Smooth muscle cell (in vitro differentiated cells): ENCODE measurements around the gene BDKRB2. TPM values are rescaled to one million over a fixed set of nuclear protein-coding genes. Genes with fewer than 3 reads are reported as not detected.
A peak's percentile ranks its signal among the peaks of the same experiment; 100 is the strongest.

Source experiments
- DNase-seq: peaks from one replicate; lab custom pipeline; 2025; ENCODE audit not compliant: unreplicated experiment; lab: John Stamatoyannopoulos, UW
- H2AFZ ChIP-seq: fragments of 200-600 bp; sonication (generic); 2 replicates; pipeline ENCODE4 v1.6.0; 2016; ENCODE audit warnings: antibody characterized with exemption, low read depth, mild to moderate bottlenecking
- H3F3A ChIP-seq: fragments of 200-600 bp; sonication (generic); 2 replicates; pipeline ENCODE4 v1.6.0; 2017; ENCODE audit warnings: antibody characterized with exemption, low read depth
- H3K27ac ChIP-seq: fragments of 200-600 bp; sonication (generic); 2 replicates; pipeline ENCODE4 v1.5.1; 2016; ENCODE audit warnings: low read depth, mild to moderate bottlenecking
- H3K27me3 ChIP-seq: fragments of 200-600 bp; sonication (generic); 2 replicates; pipeline ENCODE4 v1.6.1; 2016; ENCODE audit warnings: low read depth, mild to moderate bottlenecking
- H3K36me3 ChIP-seq: fragments of 200-600 bp; sonication (generic); 2 replicates; pipeline ENCODE4 v1.5.1; 2016; ENCODE audit warnings: low read depth
- H3K4me1 ChIP-seq: fragments of 200-600 bp; sonication (generic); 2 replicates; pipeline ENCODE4 v1.5.1; 2016; ENCODE audit warnings: low read depth
- H3K4me2 ChIP-seq: fragments of 200-600 bp; sonication (generic); 2 replicates; pipeline ENCODE4 v1.6.0; 2016; ENCODE audit warnings: mild to moderate bottlenecking
- H3K4me3 ChIP-seq: fragments of 200-600 bp; sonication (generic); 2 replicates; pipeline ENCODE4 v1.5.1; 2016; ENCODE audit warnings: mild to moderate bottlenecking
- H3K79me2 ChIP-seq: fragments of 200-600 bp; sonication (generic); 2 replicates; pipeline ENCODE4 v1.6.0; 2016; ENCODE audit warnings: low read depth, mild to moderate bottlenecking
- H3K9ac ChIP-seq: fragments of 200-600 bp; sonication (generic); 2 replicates; pipeline ENCODE4 v1.6.0; 2016; ENCODE audit warnings: low read depth
- H3K9me3 ChIP-seq: fragments of 200-600 bp; sonication (generic); replicated peaks from 2 replicates; pipeline ENCODE4 v1.5.1; 2016; ENCODE audit warnings: low read depth
- H4K20me1 ChIP-seq: fragments of 200-600 bp; sonication (generic); 2 replicates; pipeline ENCODE4 v1.6.0; 2016; ENCODE audit warnings: low read depth
- CTCF ChIP-seq: fragments of 200-600 bp; sonication (generic); IDR thresholded peaks from 2 replicates; pipeline ENCODE4 v1.5.1; 2017; ENCODE audit warnings: borderline replicate concordance, mild to moderate bottlenecking, antibody characterized with exemption; ENCODE audit not compliant: insufficient read depth, poor library complexity, severe bottlenecking
- WGBS: methylation state at CpG from one replicate; pipeline ENCODE4 v1.1.7; 2016; ENCODE audit warnings: low lambda C conversion rate; 5-methylcytosine and 5-hydroxymethylcytosine counted together
- polyA plus RNA-seq: library from polyadenylated mRNA; unstranded; fragments of >200 nt; fragmentation: Nextera tagmentation; extraction: Ambion mirVana; gene quantifications from 2 replicates; pipeline ENCODE4 v1.2.1, GENCODE V29; 2016
- total RNA-seq: library from RNA; depleted of rRNA; stranded (reverse); fragments of >200 nt; gene quantifications from 2 replicates; pipeline ENCODE4 v1.2.3, GENCODE V29; 2014

BDKRB2 gene
- total and polyA plus RNA-seq, 2 experiments from 2014 or later: 10.4 to 16.9 TPM

GRCh38 chr14:96271421-96271762, 66.8 kb downstream of the BDKRB2 start:
- no peaks in the 10 kb centered on the region for H3K79me2 ChIP-seq
- H3K27me3 ChIP-seq: no peaks in the 10 kb centered on the region
- no peak overlapping the region for H3K9ac ChIP-seq
- 71% methylated on average over 1 of the region's 1 CpG for WGBS
- H3K27ac ChIP-seq: peak overlapping the region; percentile 95
- no peak for DNase-seq
- peaks cover 53% of the 10 kb centered on the region for H3F3A ChIP-seq
- H2AFZ ChIP-seq: no peak overlapping the region
- no peak overlapping the region for H3K4me2 ChIP-seq
- H3K36me3 ChIP-seq: no peaks in the 10 kb centered on the region
- no peaks in the 10 kb centered on the region for H4K20me1 ChIP-seq
- TF ChIP-seq CTCF: no peak
- H3K9me3 ChIP-seq: no peaks in the 10 kb centered on the region
- no peak overlapping the region for H3K4me3 ChIP-seq
- H3K4me1 ChIP-seq: peaks cover 24% of the 10 kb centered on the region

DNA sequence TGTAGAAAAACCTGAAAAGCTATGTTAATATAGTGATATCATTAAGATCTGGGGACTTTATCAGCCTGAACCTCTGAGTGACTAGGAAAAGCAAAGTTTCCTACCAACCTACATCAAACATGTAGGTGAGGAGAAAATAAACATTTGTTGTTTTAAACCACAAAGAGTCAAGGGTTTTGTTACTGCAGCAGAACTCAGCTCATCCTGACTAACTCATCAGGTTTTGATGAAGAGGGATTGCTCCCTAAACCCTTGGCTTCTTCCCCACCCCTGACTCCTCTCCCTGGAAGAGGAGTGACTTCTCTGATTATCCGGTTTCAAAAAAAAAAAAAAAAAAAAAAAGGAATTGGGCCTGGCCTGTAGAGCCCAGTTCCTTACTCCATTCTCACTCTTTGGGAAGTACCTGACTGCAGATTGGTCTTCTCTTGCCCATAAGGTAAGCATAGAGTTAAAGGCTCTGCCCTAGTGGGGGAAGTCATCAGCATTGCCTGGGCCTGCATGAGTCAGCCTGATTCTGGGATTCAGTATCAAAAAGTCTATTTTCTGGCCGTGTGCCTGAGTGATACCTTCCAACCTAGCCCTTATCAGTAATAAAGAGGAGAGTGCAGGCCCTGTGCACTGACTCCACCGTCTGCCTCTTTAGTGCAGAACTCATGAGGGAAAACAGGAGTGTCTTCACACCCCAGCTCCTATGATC, 68.3 kb downstream of the BDKRB2 start:
- Histone ChIP-seq H3F3A (peaks cover 50% of the 10 kb centered on the region), H3K27me3 (no peaks in the 10 kb centered on the region), H3K9ac (no peak overlapping the region), H3K27ac (peak overlapping the region; percentile 96), H3K4me1 (peaks cover 19% of the 10 kb centered on the region), H4K20me1 (no peaks in the 10 kb centered on the region), H3K4me2 (no peak overlapping the region), H2AFZ (no peak overlapping the region), H3K36me3 (no peaks in the 10 kb centered on the region), H3K9me3 (no peaks in the 10 kb centered on the region), H3K79me2 (no peaks in the 10 kb centered on the region), H3K4me3 (no peak overlapping the region)
- DNase-seq: no peak
- no peak for TF ChIP-seq CTCF
- WGBS: 11% methylated on average over 3 of the region's 3 CpGs

DNA sequence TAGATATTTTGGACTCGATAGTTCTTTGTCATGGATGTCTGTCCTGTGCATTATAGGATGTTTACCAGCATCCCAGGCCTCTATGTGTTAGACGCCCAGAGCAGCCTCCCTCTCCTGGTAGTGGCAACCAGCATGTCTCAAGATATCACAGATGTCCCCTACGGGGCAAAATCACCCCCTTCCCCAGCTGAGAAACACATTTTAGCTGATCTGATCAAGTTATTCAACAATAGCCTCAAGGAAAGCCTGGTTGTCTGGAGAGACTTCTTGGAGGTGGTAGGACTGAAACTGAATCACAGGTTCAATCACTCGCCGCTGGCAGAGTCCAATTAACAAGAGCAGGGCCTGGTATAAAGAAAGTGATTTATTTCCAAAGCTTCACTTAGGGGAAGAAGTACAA, 69.0 kb downstream of the BDKRB2 start:
- Histone ChIP-seq H3K79me2 (no peaks in the 10 kb centered on the region), H3K36me3 (no peaks in the 10 kb centered on the region), H2AFZ (no peak overlapping the region), H3K27ac (peak overlapping the region; percentile 96), H3K27me3 (no peaks in the 10 kb centered on the region), H4K20me1 (no peaks in the 10 kb centered on the region), H3K9me3 (no peaks in the 10 kb centered on the region), H3K4me2 (peak overlapping the region; percentile 76), H3K9ac (peak overlapping the region; percentile 5), H3K4me1 (peaks cover 12% of the 10 kb centered on the region), H3F3A (peaks cover 42% of the 10 kb centered on the region), H3K4me3 (no peak overlapping the region)
- WGBS: 84% methylated on average over 5 of the region's 5 CpGs
- DNase-seq: no peak
- no peak for TF ChIP-seq CTCF

DNA sequence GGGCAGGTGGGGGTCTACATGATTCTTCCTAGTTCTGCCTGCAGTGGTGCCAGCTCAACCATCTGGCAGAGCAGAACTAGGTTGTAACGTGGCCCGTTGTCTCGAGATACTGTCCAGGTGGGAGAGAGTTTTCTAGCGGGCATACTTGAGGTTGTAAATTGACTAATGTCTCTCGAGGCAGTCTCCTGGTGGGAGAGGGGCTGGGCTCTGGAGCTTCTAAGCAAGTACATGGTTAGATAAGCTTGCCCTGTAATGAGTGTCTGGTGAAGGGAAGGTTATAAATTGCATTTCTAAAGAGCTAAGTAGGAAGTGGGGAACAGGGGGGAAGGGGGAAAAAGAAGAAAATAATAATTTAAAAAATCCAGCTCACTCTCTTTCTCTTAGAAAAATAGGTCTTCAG, 69.5 kb downstream of the BDKRB2 start:
- H3K4me2 ChIP-seq: peak overlapping the region; percentile 76
- TF ChIP-seq CTCF: no peak
- H2AFZ ChIP-seq: no peak overlapping the region
- H4K20me1 ChIP-seq: no peaks in the 10 kb centered on the region
- WGBS: 28% methylated on average over 5 of the region's 5 CpGs
- H3K36me3 ChIP-seq: no peaks in the 10 kb centered on the region
- H3K9ac ChIP-seq: peak overlapping the region; percentile 5
- no peaks in the 10 kb centered on the region for H3K79me2 ChIP-seq
- no peak overlapping the region for H3K4me3 ChIP-seq
- H3K27ac ChIP-seq: peak overlapping the region; percentile 96
- peaks cover 11% of the 10 kb centered on the region for H3K4me1 ChIP-seq
- no peaks in the 10 kb centered on the region for H3K9me3 ChIP-seq
- H3K27me3 ChIP-seq: no peaks in the 10 kb centered on the region
- peaks cover 41% of the 10 kb centered on the region for H3F3A ChIP-seq
- DNase-seq: no peak
